ENCODE results near the gene GPR101.

GPR101 gene

DNA sequence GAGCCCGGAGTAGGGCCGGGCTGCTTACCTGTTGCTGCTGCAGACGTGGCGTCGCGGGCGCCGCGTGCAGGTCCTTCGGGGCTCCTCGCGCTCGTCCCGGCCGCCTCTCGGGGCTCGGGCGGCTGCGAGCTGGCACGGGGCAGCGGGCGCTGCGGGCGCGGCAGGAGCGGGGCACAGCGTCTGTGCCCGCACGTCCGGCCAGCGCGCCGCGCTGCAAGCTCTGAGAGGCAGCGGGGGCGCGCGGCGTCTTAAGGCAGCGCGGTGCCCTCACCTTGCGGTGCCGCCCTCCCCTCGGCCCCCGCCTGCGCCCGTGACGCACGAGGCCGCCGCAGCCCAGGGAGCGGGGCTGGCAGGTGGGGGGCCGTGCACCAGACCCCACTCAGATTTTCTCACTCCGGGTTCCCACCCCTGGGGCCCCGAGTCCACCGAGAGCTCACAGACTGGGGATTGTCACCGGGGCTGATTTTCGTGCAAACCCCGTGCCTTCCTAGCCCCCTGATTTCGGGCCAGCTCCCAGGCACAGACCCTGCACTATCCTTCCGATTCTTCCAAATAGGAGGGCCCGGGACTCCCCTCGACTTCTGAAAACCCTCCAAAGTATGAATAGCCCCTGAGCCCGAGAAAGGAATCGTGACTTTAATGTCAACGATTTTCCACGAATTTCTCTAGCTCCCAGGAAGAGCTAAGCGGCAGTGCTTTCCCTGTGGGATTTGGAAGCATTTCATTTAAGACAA is at the start of gene GPR101:
Gene GPR101, minus strand, starts transcription at position 222 of the 734 bp plus-strand sequence. CDS start 2,321 bp downstream, outside the sequence.
- no peak for DNase-seq (ENCODE audit: low read depth in 3 of 3)

- no peak for DNase-seq (ENCODE audit: low read depth in 3 of 3)
These were observed 47.4 kb upstream of the GPR101 start for GRCh38 chrX:137081239-137081638.

- DNase-seq (ENCODE audit: low read depth in 3 of 3): no peak
These were observed 38.6 kb upstream of the GPR101 start for GRCh38 chrX:137072396-137072795.

GRCh38 chrX:137071596-137071995 is 37.8 kb upstream of the GPR101 start:
- no peak for DNase-seq (ENCODE audit: low read depth in 3 of 3)

- DNase-seq (ENCODE audit: low read depth in 3 of 3): no peak
These were observed 33.4 kb upstream of the GPR101 start for GRCh38 chrX:137067147-137067546.

- DNase-seq (ENCODE audit: low read depth in 3 of 3): no peak
These were observed 29.3 kb upstream of the GPR101 start for GRCh38 chrX:137062915-137063617.

DNA sequence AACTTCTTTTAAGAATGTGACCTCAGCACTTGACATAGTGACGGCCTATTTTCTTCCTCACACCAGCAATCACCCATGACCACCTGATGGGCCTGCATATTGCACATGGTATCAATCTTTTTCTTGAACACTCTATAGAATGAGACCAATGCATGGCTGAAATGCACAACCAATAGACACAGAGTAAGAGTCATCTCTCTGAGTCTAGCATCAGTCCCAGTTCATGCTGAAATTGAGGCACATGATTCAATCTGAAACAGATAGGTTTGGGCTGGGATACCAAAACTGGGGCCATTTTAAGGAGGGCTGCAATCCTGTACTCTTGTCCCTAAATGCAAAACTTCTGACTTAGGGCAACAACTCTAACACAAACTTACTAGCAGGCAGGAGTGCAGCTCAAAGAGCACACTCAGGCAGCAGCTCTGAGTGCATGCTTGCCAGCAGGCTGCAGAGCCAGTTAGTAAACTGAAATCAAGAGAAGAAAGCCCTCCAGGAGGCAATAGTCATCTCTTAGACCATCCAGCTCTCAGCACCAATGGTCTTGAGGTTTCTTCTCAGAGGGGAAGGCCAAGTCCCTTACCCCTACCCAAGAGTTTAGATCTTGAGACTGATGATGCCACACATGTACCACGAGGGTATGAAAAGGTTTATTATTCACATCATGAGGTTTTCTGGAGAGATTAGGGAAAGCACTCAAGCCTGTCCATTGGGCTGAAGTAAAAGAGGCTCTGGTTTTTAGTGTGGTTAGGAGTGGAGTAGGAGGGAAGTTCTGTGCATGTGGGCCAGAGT is 24.7 kb upstream of the GPR101 start:
- DNase-seq (ENCODE audit: low read depth in 3 of 3): no peak

DNA sequence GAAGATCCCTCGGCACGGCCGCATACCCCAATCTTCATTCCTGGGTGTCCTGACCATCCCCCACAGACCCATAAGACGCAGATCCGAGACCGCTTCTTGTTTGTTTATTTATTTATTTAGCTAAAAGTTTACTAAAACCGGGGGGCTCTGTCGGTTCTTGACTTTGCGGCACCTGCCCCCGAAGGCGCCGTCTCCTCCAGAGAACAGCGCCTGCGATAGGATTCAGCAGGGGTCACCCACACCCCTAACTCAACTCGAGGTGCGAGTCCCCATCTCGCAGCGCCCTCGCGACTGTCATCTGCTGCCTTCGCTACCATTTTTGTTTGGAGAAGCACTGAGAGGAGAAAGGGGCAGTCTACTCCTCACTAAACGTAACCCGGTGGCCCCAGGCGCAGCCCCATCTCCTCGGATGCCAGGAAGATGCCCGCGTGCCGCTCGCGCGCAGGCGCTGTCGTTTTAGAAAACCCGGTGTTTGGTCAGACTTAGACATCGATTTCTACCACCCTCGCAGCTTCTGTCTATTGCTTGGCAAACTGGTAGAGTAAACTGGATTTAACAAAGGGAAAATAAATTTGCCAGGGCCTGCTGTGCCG is 18.9 kb upstream of the GPR101 start:
- peak in 1 of 3 experiments; percentile 28 for DNase-seq (ENCODE audit: low read depth in 3 of 3)

GRCh38 chrX:137051978-137052642 is 18.3 kb upstream of the GPR101 start:
- DNase-seq (ENCODE audit: low read depth in 3 of 3): peak; percentile 47 to 75 (median 51)

DNA sequence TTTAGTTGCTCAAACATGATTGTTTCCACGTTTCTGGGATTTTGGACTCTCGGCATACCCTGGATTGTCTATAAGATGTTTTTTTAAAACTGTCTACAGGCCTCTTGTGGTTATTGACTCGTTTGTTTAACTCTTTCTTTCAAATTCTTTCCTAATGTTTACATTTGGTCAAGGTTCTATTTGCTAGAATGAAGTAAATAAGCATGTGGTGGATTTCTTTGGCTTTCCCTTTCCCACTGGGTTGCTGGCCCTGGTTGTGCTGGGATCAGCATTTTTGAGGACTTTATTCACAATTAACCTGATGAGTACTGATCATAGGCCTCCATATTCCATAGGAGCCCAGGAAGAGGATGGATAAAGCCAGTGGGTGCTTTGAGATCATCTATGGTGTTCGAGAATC is 11.1 kb upstream of the GPR101 start:
- no peak for DNase-seq (ENCODE audit: low read depth in 3 of 3)

GRCh38 chrX:137043736-137044135 is 9.9 kb upstream of the GPR101 start:
- DNase-seq (ENCODE audit: low read depth in 3 of 3): no peak

GRCh38 chrX:137041329-137041728 is 7.5 kb upstream of the GPR101 start:
- DNase-seq (ENCODE audit: low read depth in 3 of 3): no peak

DNA sequence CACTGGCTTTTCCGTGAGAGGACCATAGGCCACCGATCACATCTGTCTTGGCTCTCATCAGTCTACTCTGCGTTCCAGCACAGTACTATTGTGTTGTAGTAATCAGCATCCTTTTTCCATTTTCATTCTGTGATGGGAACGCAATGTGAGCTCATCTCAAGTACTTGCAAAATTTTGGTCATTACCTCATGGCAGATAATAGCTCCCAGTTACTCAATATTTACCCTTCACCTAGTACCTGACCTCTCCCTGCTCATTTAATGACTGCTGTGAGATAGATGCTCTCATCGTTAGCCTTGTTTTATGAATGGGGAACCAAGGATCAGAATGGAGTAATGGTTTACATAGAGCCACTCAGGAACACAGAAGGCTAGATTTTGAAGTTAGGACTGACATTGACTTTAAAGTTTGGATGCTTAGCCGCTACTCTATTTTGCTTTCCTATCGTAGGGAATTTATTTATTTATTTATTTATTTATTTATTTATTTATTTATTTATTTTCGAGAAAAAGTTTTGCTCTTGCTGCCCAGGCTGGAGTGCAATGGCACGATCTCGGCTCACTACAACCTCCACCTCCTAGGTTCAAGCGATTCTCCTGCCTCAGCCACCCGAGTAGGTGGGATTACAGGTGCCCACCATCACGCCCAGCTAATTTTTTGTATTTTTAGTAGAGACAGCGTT is 6.5 kb upstream of the GPR101 start:
- DNase-seq (ENCODE audit: low read depth in 3 of 3): no peak

DNA sequence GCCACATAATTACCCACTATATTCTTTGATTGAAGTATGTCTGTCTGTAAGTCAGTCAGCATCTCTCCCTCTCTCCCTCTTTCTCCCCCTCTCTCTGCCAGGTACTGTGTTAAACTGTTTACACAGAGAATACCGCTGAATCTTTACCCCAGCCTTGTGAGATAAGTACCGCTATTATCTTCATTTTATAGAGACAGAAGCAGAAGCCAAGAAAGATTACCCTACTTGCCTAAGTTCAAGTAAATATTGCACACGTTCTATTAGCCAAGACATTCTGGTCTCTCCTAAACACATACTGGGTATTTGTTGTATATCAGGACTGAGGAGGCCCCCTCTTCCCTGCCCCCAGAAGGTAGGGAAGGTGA is 695 bp upstream of the GPR101 start:
- DNase-seq (ENCODE audit: low read depth in 3 of 3): no peak

DNA sequence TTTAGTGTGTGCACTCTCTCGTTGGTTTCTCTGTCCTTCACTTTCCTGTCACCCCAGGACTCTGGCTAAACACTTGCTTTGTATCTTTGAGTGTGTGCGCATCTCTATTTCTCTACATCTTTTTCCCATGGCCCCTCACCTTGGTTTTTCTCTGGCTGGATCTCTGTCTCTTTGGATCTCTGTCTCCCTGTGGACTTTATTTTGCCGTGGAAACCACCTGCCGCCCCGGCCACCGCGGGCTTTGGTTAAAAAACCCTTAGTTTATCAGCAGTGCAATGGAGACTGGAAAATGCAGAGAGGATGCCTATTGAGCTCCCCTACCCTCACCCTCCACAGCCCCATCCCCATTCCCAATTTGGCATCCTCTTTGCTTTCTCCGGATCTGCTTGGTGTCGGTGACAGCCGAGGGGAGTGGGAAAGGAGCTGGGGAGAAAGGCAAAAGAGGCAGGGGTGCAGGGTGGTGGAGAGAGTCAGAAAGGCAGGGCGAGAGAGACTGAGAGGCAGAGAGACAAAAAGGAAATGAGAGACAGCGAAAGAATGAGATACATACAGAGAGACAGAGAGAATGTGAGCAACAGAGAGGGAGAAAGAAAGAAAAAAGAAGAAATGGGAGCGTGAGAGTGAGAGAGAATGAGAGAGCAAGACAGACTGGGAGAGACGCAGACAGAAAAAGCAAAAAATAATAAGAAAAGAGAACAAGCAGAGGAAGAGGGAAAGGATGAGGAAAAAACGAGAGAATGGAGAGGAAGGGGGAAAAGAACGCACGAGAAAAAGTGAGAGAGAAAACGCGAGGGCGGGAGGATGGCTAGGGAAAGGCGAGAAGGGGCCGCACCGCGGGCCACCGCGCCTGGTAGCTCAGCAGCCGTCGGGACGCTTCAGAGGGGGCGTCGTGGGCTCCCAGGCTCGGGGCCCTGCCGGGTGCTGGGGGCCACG is 688 bp downstream of the GPR101 start:
- DNase-seq (ENCODE audit: low read depth in 3 of 3): no peak

DNA sequence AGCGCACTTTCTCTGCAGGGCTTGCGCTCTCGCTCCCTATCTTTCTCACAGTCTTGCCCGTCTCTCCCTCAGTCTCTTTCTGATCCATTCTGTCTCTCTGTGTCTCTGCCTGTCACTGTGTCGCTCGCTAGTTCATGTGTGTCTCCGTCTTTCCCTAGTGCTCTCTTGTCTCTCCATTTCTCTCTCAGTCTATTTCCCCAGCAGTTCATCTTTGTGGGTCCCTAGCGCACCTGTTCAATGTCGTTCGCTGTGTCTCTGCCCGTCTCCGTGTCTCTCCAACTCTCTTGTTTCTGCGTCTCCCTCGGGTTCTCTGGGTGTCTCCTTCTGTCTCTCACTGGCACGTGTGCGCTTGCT is 1.5 kb downstream of the GPR101 start:
- DNase-seq (ENCODE audit: low read depth in 3 of 3): no peak

GRCh38 chrX:137031517-137032340 is 2.1 kb downstream of the GPR101 start:
- peak in 2 of 3 experiments; percentile 18 to 45 for DNase-seq (ENCODE audit: low read depth in 3 of 3)

DNA sequence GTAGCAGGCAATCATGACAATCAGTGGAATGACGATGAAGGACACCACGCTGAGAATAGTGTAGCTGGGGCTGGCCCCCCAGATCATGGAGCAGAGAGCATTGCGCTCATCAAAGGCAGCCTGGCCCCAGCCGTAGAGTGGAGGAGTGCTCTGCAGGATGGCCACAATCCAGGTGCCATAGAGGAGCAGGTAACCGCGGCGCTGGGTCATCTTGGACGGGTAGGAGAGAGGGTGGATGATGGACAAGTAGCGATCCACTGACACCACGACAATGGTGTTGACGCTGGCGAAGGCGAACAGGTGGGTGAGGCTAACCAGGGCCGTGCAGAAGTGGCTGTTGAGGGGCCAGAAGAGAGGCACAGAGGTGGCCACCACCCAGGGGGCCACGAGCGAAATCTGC is 2.8 kb downstream of the GPR101 start:
- no peak for DNase-seq (ENCODE audit: low read depth in 3 of 3)

- DNase-seq (ENCODE audit: low read depth in 3 of 3): no peak
These were observed 5.1 kb downstream of the GPR101 start for GRCh38 chrX:137028699-137029098.

All from stimulated activated CD4-positive, alpha-beta T cell treated with anti-CD3 and anti-CD28 coated beads, TNF-alpha, amount 100 ng/mL, for 24 hours (primary cell).